Vagina (tissue), 2 donors: ENCODE results near the gene NTM. TPM values are rescaled to one million over a fixed set of nuclear protein-coding genes. Genes with fewer than 3 reads are reported as not detected.
A peak's percentile ranks its signal among the peaks of the same experiment; 100 is the strongest.

Experiments
- DNase-seq, 2 donors: peaks; one replicate each; pipeline ENCODE4 v3.0.0-alpha.2; 2017; ENCODE audit errors: extremely low spot score in 2 of 2
- H3K27ac ChIP-seq: fragments of 200-600 bp; sonication (generic); one replicate; pipeline ENCODE4 v1.5.1; 2019
- H3K27me3 ChIP-seq: fragments of 200-600 bp; sonication (generic); one replicate; pipeline ENCODE4 v1.5.1; 2019
- H3K36me3 ChIP-seq, 2 donors: fragments of 200-600 bp; sonication (generic); one replicate each; pipeline ENCODE4 v1.5.1; 2017 to 2019
- H3K4me1 ChIP-seq: fragments of 200-600 bp; sonication (generic); one replicate; pipeline ENCODE4 v1.5.1; 2019
- H3K4me3 ChIP-seq, 2 donors: fragments of 200-600 bp; sonication (generic); 1 replicate in 1 of 2; 2 replicates in 1 of 2; pipeline ENCODE4 v1.5.1; 2016 to 2019
- H3K9me3 ChIP-seq: fragments of 200-600 bp; sonication (generic); one replicate; pipeline ENCODE4 v1.5.1; 2019
- CTCF ChIP-seq, 3 experiments: fragments of 450-650 bp in 2 of 3; fragments of 200-600 bp in 1 of 3; sonication (generic) in 1 of 3; IDR thresholded peaks; one replicate each; pipeline ENCODE4 v1.5.1; 2017 to 2019; ENCODE audit warnings: antibody characterized with exemption in 3 of 3, mild to moderate bottlenecking in 2 of 3, moderate library complexity in 2 of 3
- POLR2A ChIP-seq, 2 donors: fragments of 450-650 bp; IDR thresholded peaks; one replicate each; pipeline ENCODE4 v1.6.1; 2017; ENCODE audit warnings: antibody characterized with exemption in 2 of 2, mild to moderate bottlenecking in 2 of 2, moderate library complexity in 2 of 2
- POLR2AphosphoS5 ChIP-seq, 2 donors: sonication (generic); formaldehyde crosslinking; IDR thresholded peaks; one replicate each; pipeline ENCODE4 v1.9.0; 2017; ENCODE audit warnings: antibody characterized with exemption in 2 of 2, mild to moderate bottlenecking in 2 of 2, low read depth in 1 of 2; ENCODE audit not compliant: insufficient read depth in 1 of 2
- intact Hi-C: fragments of 100-400 bp; cut with DNase I; formaldehyde crosslinking; loops from one replicate; pipeline ENCODE4 v1.15.1; 2023
- total RNA-seq: library from RNA; depleted of rRNA; stranded (reverse); fragments of >200 nt; gene quantifications from one replicate; pipeline ENCODE4 v1.2.3, GENCODE V29; 2016

Gene NTM
- total RNA-seq, 1 donor from 2014 or later, result 4.2 TPM

- DNase-seq, result no peak
- no peak for TF ChIP-seq CTCF (IDR thresholded peaks at IDR 0.05)
- TF ChIP-seq POLR2AphosphoS5 (IDR thresholded peaks at IDR 0.05; ENCODE audit: insufficient read depth in 1 of 2, low read depth in 1 of 2), result no peak
- no peak for TF ChIP-seq POLR2A (IDR thresholded peaks at IDR 0.05)
- intact Hi-C loops, result no loop called here
Measured at GRCh38 chr11:131356206-131356605, 14.2 kb upstream of the NTM start.

GRCh38 chr11:131365329-131365930 lies 5.0 kb upstream of the NTM start:
- intact Hi-C loops, result no loop called here
- DNase-seq, result no peak
- no peaks in the 10 kb centered on the region for H3K9me3 ChIP-seq
- H3K4me3 ChIP-seq, result no peak overlapping the region
- no peak for TF ChIP-seq CTCF (IDR thresholded peaks at IDR 0.05)
- no peak for TF ChIP-seq POLR2AphosphoS5 (IDR thresholded peaks at IDR 0.05; ENCODE audit: insufficient read depth in 1 of 2, low read depth in 1 of 2)
- no peak for TF ChIP-seq POLR2A (IDR thresholded peaks at IDR 0.05)
- peaks cover 2% of the 10 kb centered on the region for H3K4me1 ChIP-seq
- no peaks in the 10 kb centered on the region for H3K27me3 ChIP-seq
- H3K36me3 ChIP-seq, result no peaks in the 10 kb centered on the region
- H3K27ac ChIP-seq, result no peak overlapping the region

More at GRCh38 chr11:131356206-131356605, 14.2 kb upstream of the NTM start:
- H3K9me3 ChIP-seq, result no peaks in the 10 kb centered on the region
- no peaks in the 10 kb centered on the region for H3K36me3 ChIP-seq
- no peak overlapping the region for H3K4me3 ChIP-seq
- H3K4me1 ChIP-seq, result no peaks in the 10 kb centered on the region
- no peaks in the 10 kb centered on the region for H3K27me3 ChIP-seq
- H3K27ac ChIP-seq, result no peak overlapping the region

- intact Hi-C loops, result no loop called here
- Histone ChIP-seq H3K4me3 (peak overlapping the region; percentile 7 to 13), H3K27me3 (no peaks in the 10 kb centered on the region), H3K4me1 (peaks cover 15% of the 10 kb centered on the region), H3K27ac (no peak overlapping the region), H3K9me3 (no peaks in the 10 kb centered on the region), H3K36me3 (no peaks in the 10 kb centered on the region)
- no peak for TF ChIP-seq CTCF (IDR thresholded peaks at IDR 0.05)
- no peak for TF ChIP-seq POLR2A (IDR thresholded peaks at IDR 0.05)
- TF ChIP-seq POLR2AphosphoS5 (IDR thresholded peaks at IDR 0.05; ENCODE audit: insufficient read depth in 1 of 2, low read depth in 1 of 2), result no peak
- no peak for DNase-seq
Measured at GRCh38 chr11:131370901-131371790, 731 bp downstream of the NTM start.

- no peak overlapping the region for H3K27ac ChIP-seq
- intact Hi-C loops, result no loop called here
- H3K27me3 ChIP-seq, result no peaks in the 10 kb centered on the region
- peaks cover 15% of the 10 kb centered on the region for H3K4me1 ChIP-seq
- no peaks in the 10 kb centered on the region for H3K36me3 ChIP-seq
- H3K9me3 ChIP-seq, result no peaks in the 10 kb centered on the region
- H3K4me3 ChIP-seq, result no peak overlapping the region
- no peak for DNase-seq
- no peak for TF ChIP-seq CTCF (IDR thresholded peaks at IDR 0.05)
- TF ChIP-seq POLR2A (IDR thresholded peaks at IDR 0.05), result no peak
- TF ChIP-seq POLR2AphosphoS5 (IDR thresholded peaks at IDR 0.05; ENCODE audit: insufficient read depth in 1 of 2, low read depth in 1 of 2), result no peak
Measured at GRCh38 chr11:131371791-131372104, 1.3 kb downstream of the NTM start.
